ENCODE results near the gene CDKN2B-AS1. TPM values are rescaled to one million over a fixed set of nuclear protein-coding genes. Genes with fewer than 3 reads are reported as not detected.

CDKN2B-AS1 gene
- total RNA-seq, 1 experiment from 2014 or later = not detected

DNA sequence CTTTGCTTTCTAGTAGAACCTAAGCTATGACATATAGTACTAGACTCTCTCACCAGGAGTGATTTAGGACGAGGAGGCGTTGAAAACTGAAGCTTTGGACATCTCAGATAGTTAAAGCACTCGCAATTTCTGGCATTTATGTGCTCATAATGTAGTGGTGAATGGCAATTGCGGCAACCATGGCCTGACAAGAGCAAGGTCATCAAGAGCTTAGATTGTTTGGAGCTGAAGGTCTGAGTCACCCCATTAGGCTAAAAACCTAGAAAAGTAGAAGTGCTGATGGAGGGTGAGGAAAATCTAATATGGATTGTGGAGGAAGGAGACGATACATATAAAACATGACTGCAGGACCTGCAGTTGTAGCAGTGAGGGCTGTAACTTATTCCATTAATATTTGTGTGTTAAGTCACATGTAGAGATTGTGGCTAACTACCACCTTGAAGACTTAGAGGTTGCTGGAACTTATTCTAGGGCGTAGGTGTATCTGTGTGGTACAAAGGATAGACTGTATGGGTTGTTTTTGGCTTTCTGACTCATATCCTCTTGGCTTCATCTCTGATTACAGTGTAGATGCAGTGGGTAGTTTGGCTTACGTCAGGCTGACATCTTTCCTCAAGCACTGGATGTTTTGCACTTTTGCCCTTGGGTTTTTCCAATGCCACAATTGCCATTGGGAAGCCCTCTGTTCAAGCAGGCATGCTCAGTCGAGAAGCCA, 153.4 kb downstream of the CDKN2B-AS1 start:
- Histone ChIP-seq H2BK20ac (ENCODE audit: low read depth, low read length, poor library complexity, severe bottlenecking) (no peak overlapping the region), H3K4me2 (ENCODE audit: insufficient read depth, insufficient read length, low read length) (no peak overlapping the region), H4K20me1 (ENCODE audit: control insufficient read depth, insufficient read depth, insufficient read length) (no peaks in the 10 kb centered on the region), H3K23ac (ENCODE audit: insufficient read length, low read depth, low read length) (no peak overlapping the region), H3K27ac (ENCODE audit: insufficient read length, low read depth, low read length) (no peak overlapping the region), H4K91ac (ENCODE audit: insufficient read length, low read depth, low read length) (no peak overlapping the region), H3K14ac (ENCODE audit: insufficient read depth, low read length) (no peak overlapping the region), H3K9ac (ENCODE audit: extremely low read depth, insufficient read length, low read length) (no peak overlapping the region), H3K23me2 (ENCODE audit: insufficient read length, low read depth, low read length, poor library complexity, severe bottlenecking) (no peaks in the 10 kb centered on the region), H2BK5ac (ENCODE audit: insufficient read length, low read length) (no peak overlapping the region), H4K8ac (replicated peaks; ENCODE audit: insufficient read length, low read depth, low read length) (no peak overlapping the region), H3K18ac (ENCODE audit: insufficient read length, low read depth, low read length) (no peak overlapping the region), H2BK12ac (ENCODE audit: insufficient read length, low read depth, low read length) (no peak overlapping the region), H3K27me3 (ENCODE audit: insufficient read depth, low read length) (no peaks in the 10 kb centered on the region), H3K4me1 (ENCODE audit: insufficient read depth, low read length) (no peaks in the 10 kb centered on the region), H3K79me1 (ENCODE audit: insufficient read depth, low read depth, low read length, poor library complexity, severe bottlenecking) (no peaks in the 10 kb centered on the region), H4K5ac (ENCODE audit: insufficient read length, low read depth, low read length) (no peak overlapping the region), H3T11ph (ENCODE audit: low read length) (no peak overlapping the region), H3K9me3 (ENCODE audit: control insufficient read depth, low read depth, low read length) (no peaks in the 10 kb centered on the region), H2BK15ac (ENCODE audit: low read depth, low read length) (no peak overlapping the region), H3K4ac (ENCODE audit: low read depth, low read length) (no peak overlapping the region), H3K79me2 (ENCODE audit: insufficient read depth, low read length) (no peaks in the 10 kb centered on the region), H2AK5ac (ENCODE audit: insufficient read length, low read length) (no peak overlapping the region), H3K56ac (ENCODE audit: insufficient read length, low read depth, low read length) (no peak overlapping the region), H2BK120ac (ENCODE audit: low read depth, low read length, poor library complexity, severe bottlenecking) (no peak overlapping the region), H2AFZ (ENCODE audit: low read length) (no peak overlapping the region)
- no peak overlapping the region for H3K4me3 Mint-ChIP-seq
- DNase-seq = no peak
- TF ChIP-seq, protein P1, sequence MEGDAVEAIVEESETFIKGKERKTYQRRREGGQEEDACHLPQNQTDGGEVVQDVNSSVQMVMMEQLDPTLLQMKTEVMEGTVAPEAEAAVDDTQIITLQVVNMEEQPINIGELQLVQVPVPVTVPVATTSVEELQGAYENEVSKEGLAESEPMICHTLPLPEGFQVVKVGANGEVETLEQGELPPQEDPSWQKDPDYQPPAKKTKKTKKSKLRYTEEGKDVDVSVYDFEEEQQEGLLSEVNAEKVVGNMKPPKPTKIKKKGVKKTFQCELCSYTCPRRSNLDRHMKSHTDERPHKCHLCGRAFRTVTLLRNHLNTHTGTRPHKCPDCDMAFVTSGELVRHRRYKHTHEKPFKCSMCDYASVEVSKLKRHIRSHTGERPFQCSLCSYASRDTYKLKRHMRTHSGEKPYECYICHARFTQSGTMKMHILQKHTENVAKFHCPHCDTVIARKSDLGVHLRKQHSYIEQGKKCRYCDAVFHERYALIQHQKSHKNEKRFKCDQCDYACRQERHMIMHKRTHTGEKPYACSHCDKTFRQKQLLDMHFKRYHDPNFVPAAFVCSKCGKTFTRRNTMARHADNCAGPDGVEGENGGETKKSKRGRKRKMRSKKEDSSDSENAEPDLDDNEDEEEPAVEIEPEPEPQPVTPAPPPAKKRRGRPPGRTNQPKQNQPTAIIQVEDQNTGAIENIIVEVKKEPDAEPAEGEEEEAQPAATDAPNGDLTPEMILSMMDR (conservative IDR thresholded peaks at IDR 0.05) = no peak
- H3K4me1 Mint-ChIP-seq = no peaks in the 10 kb centered on the region
- no peaks in the 10 kb centered on the region for H3K9me3 Mint-ChIP-seq
- no peaks in the 10 kb centered on the region for H3K36me3 Mint-ChIP-seq (ENCODE audit: insufficient read depth in 1 of 3, low read depth in 3 of 3)
- H3K27me3 Mint-ChIP-seq (ENCODE audit: low read depth) = no peaks in the 10 kb centered on the region
- H3K27ac Mint-ChIP-seq = no peak overlapping the region
- no CpG with 5 or more reads among the region's 8 CpGs for WGBS (ENCODE audit: extremely low coverage, insufficient read length, low lambda C conversion rate)

Measured in H9 (cell line).